ENCODE data around the gene SLC7A8. TPM values are rescaled to one million over a fixed set of nuclear protein-coding genes. Genes with fewer than 3 reads are reported as not detected.

Gene SLC7A8
- total RNA-seq, 4 donors from 2014 or later, result 44.2 to 79.4 (median 53.1) TPM

DNA sequence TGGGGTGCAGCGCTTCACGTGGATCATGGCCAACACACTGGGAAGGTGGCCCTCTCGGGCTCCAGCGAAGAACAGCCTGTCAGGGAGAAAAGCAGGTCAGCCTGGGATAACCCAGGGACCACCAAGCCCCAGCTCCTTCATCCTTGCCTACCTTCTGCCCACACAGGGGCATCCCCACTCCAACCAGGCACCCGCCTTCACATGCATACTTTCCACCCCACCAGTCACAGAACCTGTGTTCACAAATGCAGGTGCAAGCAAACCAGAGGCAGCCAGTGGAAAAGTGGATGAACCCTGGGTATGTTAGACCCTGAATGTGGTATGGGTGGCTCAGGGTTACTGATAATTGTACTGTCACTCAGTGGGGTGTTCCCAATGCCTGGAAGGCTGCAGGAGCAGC, 52.0 kb downstream of the SLC7A8 start:
- intact Hi-C loops (cut with DNase I), result no loop called here

DNA sequence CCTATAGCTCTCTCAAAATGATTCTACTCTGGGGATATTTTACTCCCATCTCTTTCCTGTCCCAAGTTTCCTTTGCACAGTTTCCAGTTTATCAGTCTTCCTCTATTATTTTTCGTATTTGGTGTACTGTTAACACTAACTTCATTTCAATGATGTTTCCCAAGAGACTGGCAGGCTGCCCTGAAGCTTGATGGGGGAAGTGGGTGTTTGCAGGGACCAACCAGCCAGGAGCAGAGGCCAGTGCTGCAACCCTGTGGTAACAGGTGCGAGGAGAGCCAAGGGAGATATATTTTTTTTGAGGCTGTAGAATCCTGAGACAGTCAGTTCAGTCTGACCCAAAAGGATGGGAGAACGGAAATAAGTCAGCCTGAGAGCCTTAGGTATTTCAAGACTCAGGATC, 52.6 kb downstream of the SLC7A8 start:
- H3K27me3 ChIP-seq, result no peaks in the 10 kb centered on the region
- no peak overlapping the region for H3K27ac ChIP-seq
- no peak overlapping the region for H3K4me3 ChIP-seq (replicated peaks in 1 of 3)
- no peaks in the 10 kb centered on the region for H3K4me1 ChIP-seq
- no peak for TF ChIP-seq POLR2A (IDR thresholded peaks at IDR 0.05)
- TF ChIP-seq, protein P1, sequence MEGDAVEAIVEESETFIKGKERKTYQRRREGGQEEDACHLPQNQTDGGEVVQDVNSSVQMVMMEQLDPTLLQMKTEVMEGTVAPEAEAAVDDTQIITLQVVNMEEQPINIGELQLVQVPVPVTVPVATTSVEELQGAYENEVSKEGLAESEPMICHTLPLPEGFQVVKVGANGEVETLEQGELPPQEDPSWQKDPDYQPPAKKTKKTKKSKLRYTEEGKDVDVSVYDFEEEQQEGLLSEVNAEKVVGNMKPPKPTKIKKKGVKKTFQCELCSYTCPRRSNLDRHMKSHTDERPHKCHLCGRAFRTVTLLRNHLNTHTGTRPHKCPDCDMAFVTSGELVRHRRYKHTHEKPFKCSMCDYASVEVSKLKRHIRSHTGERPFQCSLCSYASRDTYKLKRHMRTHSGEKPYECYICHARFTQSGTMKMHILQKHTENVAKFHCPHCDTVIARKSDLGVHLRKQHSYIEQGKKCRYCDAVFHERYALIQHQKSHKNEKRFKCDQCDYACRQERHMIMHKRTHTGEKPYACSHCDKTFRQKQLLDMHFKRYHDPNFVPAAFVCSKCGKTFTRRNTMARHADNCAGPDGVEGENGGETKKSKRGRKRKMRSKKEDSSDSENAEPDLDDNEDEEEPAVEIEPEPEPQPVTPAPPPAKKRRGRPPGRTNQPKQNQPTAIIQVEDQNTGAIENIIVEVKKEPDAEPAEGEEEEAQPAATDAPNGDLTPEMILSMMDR (IDR thresholded peaks at IDR 0.05), result no peak
- no peak for DNase-seq
- H3K36me3 ChIP-seq, result peaks cover 0 to 16% of the 10 kb centered on the region in 2 donors
- no peaks in the 10 kb centered on the region for H3K9me3 ChIP-seq
- intact Hi-C loops (cut with DNase I), result no loop called here
- 74 to 77% methylated on average over 3 of the region's 3 CpGs for WGBS, 2 donors

More for the DNA sequence above, 52.0 kb downstream of the SLC7A8 start:
- TF ChIP-seq, protein P1 (IDR thresholded peaks at IDR 0.05), result no peak
- no peak for TF ChIP-seq POLR2A (IDR thresholded peaks at IDR 0.05)
- Histone ChIP-seq H3K9me3 (no peaks in the 10 kb centered on the region), H3K4me3 (replicated peaks in 1 of 3) (no peak overlapping the region), H3K27ac (no peak overlapping the region), H3K4me1 (no peaks in the 10 kb centered on the region), H3K36me3 (peaks cover 0 to 16% of the 10 kb centered on the region in 2 donors), H3K27me3 (no peaks in the 10 kb centered on the region)
- no peak for DNase-seq
- 50 to 67% methylated on average over 3 to 5 of the region's 5 CpGs for WGBS, 2 donors

DNA sequence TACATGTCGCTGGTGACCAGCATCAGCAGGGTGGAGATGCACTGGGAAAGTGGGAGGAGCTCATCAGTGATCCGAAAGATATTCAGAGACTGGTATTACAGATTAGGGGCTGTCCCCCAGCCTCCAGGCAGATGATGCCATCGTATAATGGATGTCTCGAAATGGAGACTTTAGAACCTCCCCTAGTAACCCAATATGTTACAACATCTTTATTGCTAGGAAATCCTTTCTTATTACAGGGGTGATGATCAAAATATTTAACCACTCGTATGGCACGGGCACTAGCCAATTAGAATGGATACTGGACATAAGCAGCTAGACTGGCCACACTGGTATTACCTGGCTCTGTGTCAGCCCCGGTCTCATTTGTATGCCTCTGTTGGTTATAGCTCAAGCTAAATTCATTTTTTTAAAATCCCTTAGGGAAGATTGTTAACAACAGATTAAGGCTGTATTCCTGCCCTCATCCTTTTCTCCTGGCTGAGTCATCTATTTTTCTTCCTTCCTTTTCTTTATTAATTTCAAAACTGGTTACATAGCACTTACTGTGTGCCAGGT, 53.6 kb downstream of the SLC7A8 start:
- intact Hi-C loops (cut with DNase I), result loop anchor here (10.0 kb wide), 1 partner anchor 165 kb away; no protein-coding TSS in a partner anchor
- no peaks in the 10 kb centered on the region for H3K9me3 ChIP-seq
- H3K4me3 ChIP-seq (replicated peaks in 1 of 3), result no peak overlapping the region
- WGBS, 2 donors, result 86 to 97% methylated on average over 7 of the region's 7 CpGs
- H3K27ac ChIP-seq, result no peak overlapping the region
- peaks cover 0 to 16% of the 10 kb centered on the region in 2 donors for H3K36me3 ChIP-seq
- no peaks in the 10 kb centered on the region for H3K4me1 ChIP-seq
- TF ChIP-seq POLR2A (IDR thresholded peaks at IDR 0.05), result no peak
- TF ChIP-seq, protein P1 (IDR thresholded peaks at IDR 0.05), result no peak
- no peak for DNase-seq
- no peaks in the 10 kb centered on the region for H3K27me3 ChIP-seq

DNA sequence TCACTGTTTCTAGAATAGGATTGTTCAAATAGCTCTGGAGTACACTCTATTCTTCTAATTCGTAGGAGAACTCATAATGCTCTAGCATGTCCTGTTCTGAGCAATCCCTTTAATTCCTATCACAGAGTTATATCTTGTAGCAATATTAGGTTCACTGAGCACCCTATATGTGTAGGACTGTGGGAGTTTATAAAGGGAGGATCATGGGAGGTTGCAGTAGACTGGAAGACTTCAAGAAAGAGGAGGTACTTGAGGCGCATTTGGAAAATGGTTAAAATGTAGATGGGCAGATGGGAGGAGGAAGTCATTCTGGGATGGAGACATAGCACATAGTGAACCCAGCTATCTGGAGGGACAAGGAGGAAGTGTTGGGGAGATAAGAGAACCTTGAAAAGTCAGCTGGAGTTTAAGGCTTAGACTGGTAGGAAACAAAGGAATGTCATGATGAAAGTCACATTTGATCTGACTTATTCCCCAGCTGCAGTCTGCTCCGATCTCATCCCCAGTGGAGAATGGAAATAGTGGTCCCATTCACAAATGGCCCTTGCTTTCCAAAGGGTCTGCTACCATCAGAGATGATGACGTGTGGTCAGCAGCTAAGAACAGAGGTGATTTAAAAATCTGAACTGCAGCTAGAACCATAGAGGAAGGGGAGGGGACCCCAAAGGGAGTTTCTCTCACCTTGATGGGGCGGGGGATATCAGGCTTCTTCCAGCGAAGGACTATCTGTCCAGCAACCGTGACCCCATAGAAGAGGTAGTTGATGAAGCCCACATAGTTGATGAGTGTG, 54.3 kb downstream of the SLC7A8 start:
- intact Hi-C loops (cut with DNase I), result loop anchor here (10.0 kb wide), 1 partner anchor 166 kb away; no protein-coding TSS in a partner anchor
- 90 to 97% methylated on average over 7 of the region's 7 CpGs for WGBS, 2 donors
- no peak for TF ChIP-seq POLR2A (IDR thresholded peaks at IDR 0.05)
- TF ChIP-seq, protein P1 (IDR thresholded peaks at IDR 0.05), result no peak
- Histone ChIP-seq H3K27ac (no peak overlapping the region), H3K36me3 (peaks cover 0 to 16% of the 10 kb centered on the region in 2 donors), H3K4me3 (replicated peaks in 1 of 3) (no peak overlapping the region), H3K27me3 (no peaks in the 10 kb centered on the region), H3K9me3 (no peaks in the 10 kb centered on the region), H3K4me1 (no peaks in the 10 kb centered on the region)
- DNase-seq, result no peak

DNA sequence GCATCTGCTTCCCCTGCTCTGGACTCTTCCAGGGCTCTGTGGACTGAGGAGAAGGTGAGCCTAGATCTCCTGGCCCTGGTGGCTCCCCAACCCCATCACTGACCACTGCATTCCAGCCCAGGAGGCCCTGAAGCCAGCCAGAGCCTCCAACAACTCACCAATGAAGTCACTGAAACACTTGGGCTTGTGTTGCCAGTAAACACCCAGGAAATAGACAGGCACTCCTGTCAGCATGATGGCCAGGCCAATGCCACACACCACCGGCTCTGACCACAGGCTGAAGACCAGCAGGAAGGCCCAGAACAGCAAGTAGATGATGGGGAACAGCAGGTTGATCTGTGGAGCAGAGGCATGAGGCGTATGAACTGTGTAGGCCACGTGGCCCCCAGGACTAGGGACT, 55.6 kb downstream of the SLC7A8 start:
- H3K36me3 ChIP-seq, result peaks cover 0 to 16% of the 10 kb centered on the region in 2 donors
- H3K27me3 ChIP-seq, result no peaks in the 10 kb centered on the region
- no peak for DNase-seq
- peaks cover 0 to 8% of the 10 kb centered on the region in 2 donors for H3K4me1 ChIP-seq
- intact Hi-C loops (cut with DNase I), result loop anchor here (10.0 kb wide), 1 partner anchor 167 kb away; no protein-coding TSS in a partner anchor
- H3K4me3 ChIP-seq (replicated peaks in 1 of 3), result no peak overlapping the region
- 90 to 91% methylated on average over 3 of the region's 3 CpGs for WGBS, 2 donors
- no peak for TF ChIP-seq POLR2A (IDR thresholded peaks at IDR 0.05)
- TF ChIP-seq, protein P1 (IDR thresholded peaks at IDR 0.05), result no peak
- no peaks in the 10 kb centered on the region for H3K9me3 ChIP-seq
- no peak overlapping the region for H3K27ac ChIP-seq

Measured in thyroid gland (tissue), 4 donors.